GM11168 (cell line): ENCODE data around the gene CEP128.
"Not testable (repeated sequence)": the region's sequence is repeated elsewhere in the genome, so short reads cannot be mapped to it uniquely, and the experiment has no call there.

Experiments used
- in situ Hi-C: fragments of 300-500 bp; cut with MboI; formaldehyde crosslinking; loops from one replicate; pipeline ENCODE4 v1.12.0; 2022; ENCODE audit warnings: low sequenced_read_pairs; ENCODE audit not compliant: unreplicated experiment

CEP128 gene

DNA sequence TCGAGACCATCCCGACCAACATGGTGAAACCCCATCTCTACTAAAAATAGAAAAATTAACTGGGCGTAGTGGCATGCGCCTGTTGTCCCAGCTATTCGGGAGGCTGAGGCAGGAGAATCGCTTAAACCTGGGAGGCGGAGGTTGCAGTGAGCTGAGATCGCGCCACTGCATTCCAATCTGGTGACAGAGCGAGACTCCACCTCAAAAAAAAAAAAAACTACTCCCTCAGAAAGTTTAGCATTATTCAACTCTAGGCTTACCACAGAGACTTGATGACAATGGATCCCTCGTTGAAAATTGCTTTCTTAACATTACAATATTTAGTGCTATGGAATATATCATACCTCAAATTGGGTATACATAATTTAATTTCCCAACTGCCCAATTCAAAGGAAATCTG lies 29.5 kb downstream of the CEP128 start:
- in situ Hi-C loops = not testable (repeated sequence)

DNA sequence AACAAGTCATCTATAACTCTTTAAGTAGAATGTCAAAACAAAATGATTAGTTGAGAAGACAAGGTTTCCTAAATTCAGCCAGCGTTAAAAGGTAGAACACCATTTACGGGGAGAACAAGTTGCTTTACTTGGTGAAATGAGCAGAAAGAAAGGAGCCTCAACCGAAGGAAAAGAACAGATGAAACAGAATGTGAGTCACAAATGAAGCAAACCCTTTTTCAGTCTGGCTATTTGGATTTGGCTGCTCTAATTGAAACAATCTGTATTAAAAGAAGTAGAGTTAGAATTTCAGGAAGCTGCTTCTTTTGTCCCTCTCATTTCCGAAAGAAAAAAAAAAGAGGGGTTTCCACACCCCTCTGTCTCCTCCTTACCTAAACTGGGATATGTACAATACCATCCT lies 34.6 kb downstream of the CEP128 start:
- in situ Hi-C loops = no loop called here

DNA sequence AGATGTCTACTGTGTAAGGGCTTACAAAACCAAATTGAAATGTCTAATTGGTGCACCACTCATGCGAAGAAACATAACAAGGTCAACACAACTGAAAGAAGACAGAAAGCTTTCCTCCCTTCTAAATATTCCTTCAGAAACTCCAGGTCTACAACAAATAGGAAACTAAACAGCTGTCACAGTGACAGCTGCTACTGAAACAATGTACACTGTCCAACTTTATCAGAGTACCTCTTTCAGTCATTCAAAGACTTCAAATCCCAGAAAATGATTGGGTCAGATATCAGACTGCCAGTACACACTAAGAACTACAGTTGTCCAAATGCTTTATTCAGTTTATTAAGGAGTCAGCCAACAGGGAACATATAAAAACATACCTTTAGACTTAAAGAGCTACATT lies 35.2 kb downstream of the CEP128 start:
- in situ Hi-C loops = no loop called here

DNA sequence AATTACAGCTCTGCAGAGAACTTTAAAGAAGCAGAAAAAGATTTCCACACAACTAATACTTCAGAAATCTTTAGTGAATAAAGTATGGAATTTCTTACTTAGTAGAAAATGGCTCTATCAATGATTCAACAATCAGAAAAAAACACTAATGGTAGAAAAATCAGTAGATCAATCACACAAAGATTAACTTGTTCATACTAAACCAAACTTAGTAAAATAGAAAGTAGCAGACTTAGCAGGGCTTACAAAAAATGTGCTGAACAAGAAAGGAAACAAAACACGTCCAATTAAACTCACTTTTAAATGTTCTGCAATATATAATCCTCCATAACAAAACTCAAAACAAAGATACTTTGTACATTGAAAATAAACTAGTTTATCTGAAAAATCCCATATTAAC lies 38.9 kb downstream of the CEP128 start:
- in situ Hi-C loops = no loop called here

DNA sequence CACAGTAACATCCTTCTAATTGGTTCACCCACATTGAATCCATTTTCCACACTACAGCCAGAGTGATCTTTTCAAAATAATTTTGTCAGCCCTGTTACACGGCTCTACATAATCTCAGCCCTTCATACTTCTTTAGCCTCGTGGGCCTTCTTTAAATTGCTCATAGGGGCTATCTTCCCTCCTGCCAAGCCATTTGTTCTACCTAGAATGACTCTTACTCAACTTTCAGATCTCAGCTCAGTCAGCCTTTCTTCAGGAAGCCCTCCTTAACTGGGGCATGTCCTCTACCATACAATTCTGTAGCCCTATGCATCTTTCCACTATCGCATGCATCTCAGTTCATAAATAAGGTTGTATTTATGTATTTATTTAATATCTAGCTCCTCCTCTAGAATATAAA lies 39.7 kb downstream of the CEP128 start:
- in situ Hi-C loops = no loop called here

DNA sequence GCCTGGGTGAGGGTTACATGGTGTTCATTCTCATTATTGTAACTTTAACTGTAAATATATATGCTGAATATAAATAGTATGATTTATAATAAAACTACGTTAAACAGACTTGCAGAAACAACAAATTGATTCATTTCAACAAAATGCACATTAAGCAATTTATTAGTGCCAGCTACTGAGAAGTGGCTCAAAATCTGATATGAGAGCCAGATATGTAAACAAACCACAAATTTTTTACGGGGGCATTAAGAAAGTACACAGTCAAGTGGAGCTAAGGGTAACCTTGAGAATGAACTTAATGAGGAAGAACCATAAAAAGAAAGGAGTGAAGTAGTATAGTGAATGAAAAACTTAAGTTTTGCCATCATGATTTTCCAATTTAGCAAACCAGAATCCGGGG lies 40.3 kb downstream of the CEP128 start:
- in situ Hi-C loops = no loop called here

DNA sequence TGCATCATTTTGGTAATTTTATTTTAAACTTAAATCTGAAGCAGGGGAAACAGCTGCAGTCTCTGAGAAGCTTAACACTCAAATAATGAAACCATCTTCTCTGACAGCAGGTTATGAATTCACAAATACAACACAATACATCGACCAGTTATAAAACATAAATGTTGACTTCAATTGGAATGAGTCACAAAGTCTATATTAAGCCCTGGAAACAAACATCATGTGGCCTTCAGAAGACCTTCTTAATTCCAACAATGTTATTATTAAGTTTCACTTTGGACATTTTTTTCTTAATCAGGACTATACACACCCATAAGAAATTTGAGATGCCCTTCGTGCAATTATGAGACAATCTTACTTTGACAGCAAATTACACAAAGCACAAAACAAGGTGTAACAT lies 68.9 kb downstream of the CEP128 start:
- in situ Hi-C loops = no loop called here

DNA sequence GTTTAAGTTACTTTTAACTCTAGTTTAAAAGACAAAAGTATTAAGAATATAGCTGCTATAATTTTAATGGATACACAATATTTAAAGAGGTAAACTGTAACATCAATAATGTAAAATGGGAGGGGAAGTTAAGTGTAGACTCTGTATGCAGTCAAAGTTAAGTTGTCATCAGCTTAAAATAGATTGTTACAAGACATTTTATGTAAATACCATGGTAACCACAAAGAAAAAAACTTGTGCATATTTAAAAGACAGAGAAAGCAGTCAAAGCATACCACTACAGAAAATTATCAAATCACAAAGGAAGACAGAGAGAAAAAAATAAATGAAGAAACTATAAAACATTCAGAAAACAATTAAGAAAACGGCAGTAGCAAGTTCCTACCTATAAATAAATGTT lies 73.3 kb downstream of the CEP128 start:
- in situ Hi-C loops = no loop called here

DNA sequence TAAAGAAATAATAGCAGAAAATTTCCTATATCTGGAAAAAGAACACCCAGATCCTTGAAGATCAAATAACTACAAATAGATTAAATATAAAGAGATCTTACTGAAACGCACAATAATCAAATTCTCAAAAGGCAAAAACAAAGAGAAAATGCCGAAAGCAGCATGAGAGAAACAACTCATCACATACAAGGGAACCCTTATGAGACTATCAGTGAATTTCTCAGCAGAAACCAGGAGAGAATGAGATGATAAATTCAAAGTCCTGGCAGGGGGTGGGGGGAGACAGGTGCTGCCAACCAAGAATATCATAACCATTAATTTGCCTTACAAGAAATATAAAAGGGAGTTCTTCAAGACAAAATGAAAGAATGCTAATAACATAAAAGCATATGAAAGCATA lies 73.7 kb downstream of the CEP128 start:
- in situ Hi-C loops = no loop called here

DNA sequence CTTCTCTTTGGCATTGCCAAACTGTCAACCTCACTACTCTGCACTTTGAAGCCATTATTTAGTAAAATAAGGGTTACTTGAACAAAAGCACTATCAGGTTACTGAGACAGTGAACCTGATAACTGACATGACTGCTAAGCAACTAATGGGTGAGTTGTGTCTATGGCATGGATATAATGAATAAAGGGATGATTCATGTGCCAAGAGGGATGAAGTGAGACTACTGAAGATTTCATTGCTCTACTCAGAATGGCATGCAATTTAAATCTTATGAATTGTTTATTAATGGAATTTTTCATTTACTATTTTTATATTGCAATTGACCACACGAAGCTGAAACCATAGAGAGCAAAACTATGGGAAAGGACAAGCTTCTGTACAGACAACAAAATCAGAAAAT lies 74.4 kb downstream of the CEP128 start:
- in situ Hi-C loops = no loop called here

DNA sequence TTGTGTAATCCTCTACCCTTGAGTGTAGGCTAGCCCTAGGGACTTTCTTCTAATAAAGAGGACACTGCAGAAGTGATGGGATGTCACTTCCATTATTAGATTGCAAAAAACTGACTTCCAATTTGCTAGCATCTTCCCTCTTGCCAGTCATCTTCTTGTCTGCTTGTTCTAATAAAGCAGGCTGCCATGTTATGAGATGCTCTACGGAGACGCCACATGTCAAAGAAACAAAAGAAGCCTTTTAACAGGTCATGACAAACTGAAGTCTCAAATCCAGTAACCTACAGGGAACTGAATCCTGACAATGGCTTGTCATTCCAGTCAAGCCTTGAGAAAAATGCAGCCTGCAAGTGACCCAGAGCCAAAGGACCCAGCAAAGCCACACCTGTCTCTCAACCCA lies 76.0 kb downstream of the CEP128 start:
- in situ Hi-C loops = no loop called here

DNA sequence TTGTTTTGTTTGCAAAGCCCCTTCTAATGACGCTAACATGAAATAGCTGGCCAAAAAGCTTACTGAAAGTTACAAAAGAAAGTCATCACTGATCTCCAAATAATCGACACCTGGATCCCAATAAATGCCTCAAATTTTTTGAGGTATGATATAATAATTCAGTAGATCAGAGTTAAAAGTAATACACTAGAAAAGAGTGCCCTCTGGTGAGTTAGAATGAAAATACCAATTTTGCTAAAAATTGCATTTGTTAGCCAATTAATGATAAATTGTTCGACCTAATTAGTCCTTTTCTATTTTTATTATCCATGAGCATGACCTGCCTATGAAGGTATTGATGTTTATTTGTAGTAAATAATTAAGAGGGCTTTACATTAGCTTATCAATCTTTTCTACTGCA lies 78.6 kb downstream of the CEP128 start:
- in situ Hi-C loops = no loop called here

DNA sequence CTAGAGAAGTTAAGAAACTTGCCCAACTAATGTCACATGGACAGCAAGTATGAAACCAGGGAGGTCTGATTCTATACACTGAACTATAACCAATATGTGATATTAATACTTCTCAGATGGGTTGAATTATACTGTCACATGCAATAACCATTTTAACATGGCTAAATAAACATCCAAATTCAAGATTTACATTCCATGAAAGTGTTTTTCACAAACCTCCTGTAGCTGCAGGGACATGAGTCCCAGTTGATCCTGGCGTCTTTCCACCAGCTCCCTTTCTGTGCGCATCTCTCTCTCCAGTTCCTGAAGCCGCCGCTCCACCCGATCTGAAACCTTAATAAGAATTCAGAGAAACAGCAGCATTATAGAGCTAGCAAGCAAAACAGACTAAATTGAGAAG lies 79.0 kb downstream of the CEP128 start:
- in situ Hi-C loops = no loop called here

DNA sequence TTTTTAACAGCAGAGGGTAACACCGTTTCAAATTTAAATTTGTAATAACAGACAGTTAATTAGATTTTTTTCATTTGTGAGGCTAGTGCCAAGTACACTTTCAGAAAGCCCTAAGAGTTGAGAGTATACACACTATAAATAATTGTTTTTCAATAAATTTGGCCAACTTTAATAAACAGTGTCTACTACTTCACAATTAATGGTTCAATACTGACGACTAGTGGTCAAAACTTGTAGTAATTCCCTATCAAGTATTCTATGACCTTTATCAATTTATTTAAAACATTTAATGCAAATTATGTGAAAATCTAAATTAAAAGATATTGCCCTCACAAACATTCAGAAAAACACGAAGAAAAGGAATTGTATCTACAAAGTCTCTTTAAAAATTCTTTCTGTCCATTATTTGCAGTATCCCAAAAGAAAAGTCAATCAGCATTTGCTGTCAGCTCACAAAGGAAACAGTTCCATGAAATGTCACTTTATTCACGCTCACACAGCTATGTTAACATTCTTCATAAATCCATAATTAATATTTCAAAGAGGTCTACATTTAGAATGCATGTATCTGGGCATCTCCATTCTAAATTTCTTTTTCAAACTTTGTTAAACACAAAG lies 91.2 kb downstream of the CEP128 start:
- in situ Hi-C loops = no loop called here

DNA sequence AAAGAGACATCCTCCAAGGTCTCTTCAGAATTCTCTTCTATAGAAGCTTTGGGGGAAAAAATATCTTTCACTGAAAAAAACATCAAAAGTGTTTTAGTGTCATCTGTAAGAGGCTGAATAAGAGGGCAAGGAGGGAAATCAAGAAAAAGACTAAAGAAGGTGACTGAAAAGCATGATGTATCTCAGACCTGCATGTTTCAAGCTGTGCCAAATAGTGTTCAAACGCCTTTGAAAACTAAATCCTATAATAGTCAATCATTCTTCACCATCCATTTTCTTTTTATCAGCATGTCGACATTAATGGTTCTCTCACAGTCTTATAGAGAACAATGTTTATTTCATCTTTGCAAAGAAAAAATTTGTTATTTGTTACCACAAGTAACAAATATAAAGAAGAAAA lies 94.5 kb downstream of the CEP128 start:
- in situ Hi-C loops = loop anchor here (10.0 to 25.0 kb wide), 2 partner anchors 632 to 785 kb away; partner anchors contain the start of gene DIO2

DNA sequence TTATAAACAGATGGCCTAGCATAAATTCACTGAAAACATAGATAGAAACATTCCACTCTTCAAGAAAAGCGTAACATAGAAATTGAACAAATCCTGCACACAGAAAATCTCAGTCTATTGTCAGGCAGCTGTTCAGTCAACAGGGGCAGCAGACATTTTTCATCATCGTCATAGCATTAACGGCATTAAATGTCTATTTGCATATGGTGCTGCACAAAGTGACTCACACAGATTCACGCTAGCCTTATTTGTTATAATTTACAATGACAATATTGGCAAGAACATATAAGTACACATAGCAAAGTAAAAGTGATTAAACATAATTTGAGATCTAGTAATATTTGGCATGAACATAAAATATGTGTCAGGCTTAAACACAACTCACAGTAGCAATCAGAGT lies 95.7 kb downstream of the CEP128 start:
- in situ Hi-C loops = loop anchor here (10.0 to 25.0 kb wide), 2 partner anchors 631 to 784 kb away; partner anchors contain the start of gene DIO2

DNA sequence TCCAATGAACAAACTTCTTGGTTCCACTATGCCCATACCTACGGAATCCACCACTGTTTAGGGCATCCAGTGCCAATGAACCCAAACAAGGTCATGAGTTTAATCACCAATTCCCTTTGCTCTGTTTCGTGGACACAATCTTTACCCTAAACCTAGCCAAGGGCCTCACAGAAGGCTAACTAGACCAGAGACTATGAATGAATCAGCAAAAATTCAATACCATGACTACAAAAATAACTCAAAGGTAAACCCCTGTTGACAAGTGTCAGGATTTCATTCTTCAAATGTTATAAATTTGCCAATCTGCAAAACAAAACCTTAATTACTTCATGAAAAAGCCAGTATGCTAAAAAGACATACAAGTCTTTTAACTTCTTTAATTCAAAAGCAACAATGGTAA lies 96.7 kb downstream of the CEP128 start:
- in situ Hi-C loops = loop anchor here (10.0 to 25.0 kb wide), 2 partner anchors 630 to 783 kb away; partner anchors contain the start of gene DIO2

DNA sequence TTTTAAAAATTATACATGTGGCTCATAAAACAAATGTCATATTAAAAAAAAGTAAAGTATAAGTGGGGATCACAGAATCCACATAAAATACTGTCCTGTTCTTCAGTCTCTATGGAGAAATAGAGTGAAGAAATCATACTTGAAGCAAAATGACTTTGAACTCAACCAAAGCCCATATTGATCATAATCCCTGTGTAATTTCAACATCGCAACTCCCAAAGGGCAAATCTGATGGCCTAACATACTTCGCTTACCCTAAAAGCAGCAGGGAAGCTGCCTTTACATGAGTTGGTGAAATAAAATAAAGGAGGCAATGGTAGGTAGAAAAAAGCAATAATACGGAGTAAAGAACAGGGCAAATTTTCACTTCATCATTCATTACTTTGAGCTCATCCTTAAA lies 101.8 kb downstream of the CEP128 start:
- in situ Hi-C loops = loop anchor here (10.0 to 25.0 kb wide), 2 partner anchors 625 to 777 kb away; partner anchors contain the start of gene DIO2

DNA sequence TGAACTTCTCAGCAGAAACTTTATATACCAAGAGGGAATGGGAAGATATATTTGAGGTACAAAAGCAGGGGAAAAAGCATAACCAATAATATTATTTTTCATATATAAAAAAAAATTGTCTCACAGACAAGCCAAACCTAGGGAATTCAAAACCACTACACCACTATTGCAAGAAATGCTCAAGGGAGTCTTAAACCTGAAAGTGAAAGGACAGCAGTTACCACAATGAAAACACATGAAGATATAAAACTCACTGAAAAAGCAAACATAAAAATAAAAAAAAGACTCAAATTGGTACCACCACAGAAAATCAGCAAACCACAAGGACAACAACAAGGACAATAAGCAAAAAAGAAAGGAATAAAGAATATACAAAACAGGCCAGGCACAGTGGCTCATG lies 131.9 kb downstream of the CEP128 start:
- in situ Hi-C loops = no loop called here

DNA sequence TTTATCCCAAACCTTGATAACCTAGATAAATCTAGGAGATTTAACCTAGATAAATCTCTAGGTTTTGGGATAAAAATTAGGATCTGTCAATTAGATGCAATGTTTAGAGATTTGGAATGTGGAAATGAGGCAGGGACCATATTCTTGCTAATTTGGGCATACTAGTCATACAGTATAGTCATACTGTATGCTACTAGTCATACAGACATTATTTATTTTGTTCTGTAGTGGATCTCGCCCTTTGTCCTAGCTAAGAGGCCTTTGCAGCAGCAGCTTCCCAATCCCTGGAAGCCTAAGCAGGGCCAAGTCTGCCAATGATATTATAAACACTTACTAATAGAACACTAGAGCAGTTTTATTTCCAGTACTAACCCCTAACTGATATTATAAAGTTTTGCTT lies 136.4 kb downstream of the CEP128 start:
- in situ Hi-C loops = no loop called here

DNA sequence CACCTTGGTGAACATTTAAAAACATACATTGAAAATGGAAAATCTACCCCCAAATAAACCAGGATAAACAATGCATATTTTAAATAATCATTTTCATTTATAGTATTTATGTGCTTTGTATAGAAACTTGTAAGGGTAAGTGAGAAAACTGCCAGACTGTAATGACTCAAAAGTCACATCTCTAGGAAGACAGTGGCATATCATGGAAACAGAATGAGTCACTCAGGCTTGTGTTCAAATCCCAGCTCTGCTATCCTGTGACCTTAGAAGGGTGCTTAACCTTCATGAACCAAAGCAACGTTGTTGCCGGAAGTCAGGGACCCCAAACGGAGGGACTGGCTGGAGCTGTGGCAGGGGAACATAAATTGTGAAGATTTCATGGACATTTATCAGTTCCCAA lies 142.7 kb downstream of the CEP128 start:
- in situ Hi-C loops = no loop called here

DNA sequence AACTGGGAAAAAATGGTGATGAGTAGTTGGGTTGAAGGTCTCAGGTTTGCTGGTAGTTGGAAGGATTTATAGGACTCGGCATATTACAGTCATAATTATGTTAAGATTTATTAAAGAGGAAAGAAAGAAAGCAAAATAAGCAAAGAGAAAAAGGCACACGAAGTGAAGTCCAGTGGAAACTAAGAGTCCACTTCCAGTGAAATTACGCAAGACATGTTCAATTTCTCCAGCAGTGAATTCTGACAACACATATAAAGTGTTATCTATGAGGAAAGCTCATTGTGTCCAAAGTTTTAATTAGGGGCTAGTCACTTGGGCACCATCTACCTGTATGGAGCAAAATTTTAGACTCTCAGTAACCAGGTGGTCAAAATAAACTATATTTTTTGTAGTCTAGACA lies 143.3 kb downstream of the CEP128 start:
- in situ Hi-C loops = no loop called here

DNA sequence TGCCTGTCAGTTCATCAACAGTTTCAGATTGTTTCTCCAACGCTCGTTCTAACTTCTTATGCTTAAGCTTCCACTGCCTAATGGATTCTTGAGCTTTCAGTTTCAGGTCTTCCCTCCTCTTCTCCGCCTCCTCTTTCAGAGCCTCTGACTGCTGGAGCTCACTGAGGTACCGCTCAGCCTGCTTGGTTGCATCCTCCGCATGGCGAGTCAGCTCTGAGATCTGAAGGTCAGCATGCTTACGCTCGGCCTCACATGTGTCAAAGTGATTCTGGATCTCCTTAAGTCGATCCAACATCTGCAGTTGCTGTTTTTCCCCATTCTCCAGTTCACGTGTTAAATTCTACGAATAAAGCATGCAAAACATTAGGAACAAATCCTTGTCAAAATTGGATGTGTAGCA lies 148.8 kb downstream of the CEP128 start:
- in situ Hi-C loops = no loop called here
